HG03558 (cell line): Measurements from ENCODE around the gene CARS1.
"Not testable (repeated sequence)": the region's sequence is repeated elsewhere in the genome, so short reads cannot be mapped to it uniquely, and the experiment has no call there.

Experiments
- ATAC-seq: cut with Tn5 transposase; IDR thresholded peaks from one replicate; pipeline ENCODE4 v1.9.1; 2021; ENCODE audit warnings: moderate number of reproducible peaks; ENCODE audit not compliant: unreplicated experiment; ENCODE audit errors: extremely low read depth

CARS1 gene

DNA sequence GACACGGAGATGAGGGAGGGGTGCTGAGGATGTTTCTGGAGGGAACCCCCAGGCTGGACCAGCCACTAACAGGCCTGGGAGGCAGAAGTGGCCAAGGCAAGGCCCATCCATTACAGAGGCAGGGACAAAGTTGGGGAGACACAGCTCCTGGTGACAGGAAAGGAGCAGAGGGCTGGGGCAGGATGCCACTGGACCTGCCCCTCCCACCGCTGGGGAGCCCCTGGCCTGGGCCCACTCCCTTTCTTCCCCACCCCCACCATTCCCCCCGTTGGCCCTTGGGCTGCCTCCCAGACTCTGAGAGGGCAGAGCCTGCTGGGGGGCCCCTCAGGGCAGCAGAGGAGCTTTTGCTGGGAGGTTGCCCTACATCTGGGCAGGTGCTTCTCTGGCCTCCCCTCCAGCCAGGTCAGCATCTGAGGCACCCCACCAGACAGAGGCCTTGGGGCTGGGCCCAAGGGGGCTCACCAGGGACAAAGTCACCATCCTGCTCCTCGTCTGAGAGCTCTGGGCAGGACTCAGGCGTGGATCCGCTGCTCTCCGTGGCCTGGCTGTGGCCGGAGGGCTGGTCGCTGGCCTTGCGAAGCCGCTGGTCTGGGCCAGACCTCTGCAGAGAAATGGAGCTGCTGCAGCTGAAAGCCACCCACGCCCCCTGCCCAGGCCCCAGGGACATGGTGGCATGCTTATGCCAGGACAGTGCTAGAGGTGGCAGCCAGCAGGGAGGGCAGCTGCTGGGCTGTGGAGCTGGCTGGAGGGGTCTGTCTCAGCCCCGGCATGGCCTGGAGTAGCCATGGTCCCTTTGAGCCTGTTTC lies 33.1 kb upstream of the CARS1 start:
- ATAC-seq: no peak

DNA sequence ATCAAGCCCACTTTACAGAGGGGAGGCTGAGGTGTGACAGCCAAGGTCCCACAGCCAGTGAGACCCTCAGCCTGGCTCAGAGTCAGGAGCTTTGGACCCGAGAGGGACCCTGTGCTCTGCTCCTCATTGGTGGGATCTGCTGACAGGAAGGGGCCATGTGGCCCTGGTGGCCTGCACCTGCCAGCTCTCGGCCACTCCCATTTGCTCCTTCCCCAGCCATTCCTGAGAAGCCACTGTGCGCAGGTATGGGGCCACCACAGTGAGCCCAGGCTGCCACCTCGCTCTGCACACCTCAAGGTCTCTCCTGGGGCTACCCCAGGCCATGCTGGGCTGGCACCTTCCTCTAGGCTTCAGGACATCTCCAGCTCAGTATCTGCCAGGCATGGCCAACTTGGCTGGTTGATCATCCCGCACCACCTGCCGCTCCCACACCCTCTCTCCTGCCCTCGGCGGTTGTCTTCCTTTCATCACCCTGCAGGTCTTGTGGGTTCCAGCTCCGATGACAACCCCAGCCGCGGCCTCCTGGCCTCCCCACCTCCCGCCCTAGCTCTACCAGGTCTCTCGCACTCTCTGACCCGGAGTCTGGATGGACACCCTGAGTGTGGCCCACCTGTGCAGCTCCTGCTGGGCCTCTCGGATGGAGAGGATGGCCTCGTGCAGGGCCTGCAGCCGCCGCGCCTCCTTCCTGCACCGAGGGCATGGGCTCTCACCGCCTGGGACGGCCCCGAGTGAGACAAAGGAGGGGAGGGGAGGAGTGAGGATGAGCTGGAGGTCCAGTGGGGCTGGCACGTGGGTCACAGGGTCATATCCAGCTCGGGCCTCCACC lies 32.2 kb upstream of the CARS1 start:
- no peak for ATAC-seq

DNA sequence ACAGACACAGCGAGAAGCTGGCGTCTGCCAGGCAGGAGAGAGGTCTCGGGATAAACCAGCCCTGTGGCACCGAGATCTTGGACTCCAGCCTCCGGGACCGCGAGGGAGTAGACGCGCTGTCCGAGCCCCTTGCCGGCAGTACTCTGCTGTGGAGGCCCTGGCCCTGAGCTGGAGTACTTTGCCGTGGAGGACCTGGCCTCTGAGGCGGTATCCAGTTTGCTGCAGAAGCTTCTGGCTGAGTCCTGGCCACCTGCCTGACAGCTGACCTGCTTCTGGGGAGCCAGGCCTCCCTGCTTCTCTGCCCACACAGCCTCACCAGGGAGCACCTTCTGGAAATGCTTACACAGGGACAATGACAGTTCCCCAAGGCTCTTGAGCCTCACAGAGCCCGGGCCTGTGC lies 31.6 kb upstream of the CARS1 start:
- no peak for ATAC-seq

DNA sequence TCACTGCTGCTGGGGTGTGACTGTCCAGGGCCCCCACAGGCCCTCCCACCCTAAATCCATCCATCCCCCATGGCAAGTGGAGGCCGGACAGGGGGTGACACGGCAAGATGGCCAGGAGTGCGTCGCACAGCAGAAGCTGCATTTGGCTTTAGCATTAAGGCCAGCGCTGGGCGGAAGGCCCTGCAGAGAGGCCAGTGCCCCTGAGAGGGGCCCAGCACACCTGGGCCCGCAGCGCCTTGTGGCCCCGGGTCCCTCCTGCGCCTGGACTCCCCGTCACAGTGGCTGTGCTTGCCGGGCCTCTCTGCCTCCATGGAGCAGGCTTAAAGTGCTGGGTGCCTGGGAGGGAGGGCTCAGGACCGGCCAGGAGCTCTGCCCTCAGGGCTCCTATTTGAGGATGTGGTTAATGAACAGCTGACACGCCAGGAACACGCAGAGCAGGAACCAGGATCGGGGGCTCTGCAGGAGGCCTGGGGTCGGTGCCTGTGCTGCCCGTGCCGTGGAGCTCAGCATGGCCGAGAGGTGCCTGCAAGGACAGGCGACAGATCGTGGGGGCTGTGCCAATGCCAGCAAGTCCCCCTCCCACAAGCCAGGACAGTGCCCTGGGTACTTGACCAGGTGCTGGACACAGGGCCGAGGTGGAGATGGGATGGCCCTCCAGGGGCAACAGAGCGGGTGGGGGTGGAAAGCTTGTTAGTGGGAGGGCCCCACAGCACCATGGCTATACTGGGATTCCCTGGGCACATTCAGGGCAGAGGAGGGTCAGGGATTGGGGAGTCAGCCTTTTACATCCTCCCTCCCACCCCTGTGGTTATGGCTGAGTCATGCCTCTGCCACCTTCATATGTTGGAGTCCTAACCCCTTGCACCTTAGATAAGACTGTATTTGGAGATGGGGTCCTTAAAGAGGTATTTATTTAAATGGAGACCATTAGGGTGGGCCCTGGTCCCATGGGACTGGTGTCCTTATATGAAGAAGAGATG lies 30.9 kb upstream of the CARS1 start:
- ATAC-seq: no peak

DNA sequence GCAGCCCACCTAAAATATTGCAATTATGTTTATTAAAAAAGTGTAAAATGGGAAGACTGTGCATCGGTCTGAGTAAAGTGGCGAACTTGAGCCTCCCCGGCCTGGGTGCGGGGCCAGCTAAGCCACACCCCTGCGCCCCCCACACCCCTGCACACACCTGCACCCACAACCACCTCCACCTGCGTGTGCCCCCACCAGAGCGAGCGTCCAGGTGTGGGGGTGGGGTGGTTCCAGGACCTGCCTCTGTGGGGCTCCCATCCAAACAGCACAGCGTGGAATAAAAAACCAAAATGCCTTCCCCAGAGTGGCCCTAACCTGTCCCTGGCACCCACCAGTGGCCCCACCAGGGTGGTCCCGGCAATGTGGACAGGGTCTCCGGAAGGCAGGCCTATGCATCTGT lies 30.1 kb upstream of the CARS1 start:
- no peak for ATAC-seq

DNA sequence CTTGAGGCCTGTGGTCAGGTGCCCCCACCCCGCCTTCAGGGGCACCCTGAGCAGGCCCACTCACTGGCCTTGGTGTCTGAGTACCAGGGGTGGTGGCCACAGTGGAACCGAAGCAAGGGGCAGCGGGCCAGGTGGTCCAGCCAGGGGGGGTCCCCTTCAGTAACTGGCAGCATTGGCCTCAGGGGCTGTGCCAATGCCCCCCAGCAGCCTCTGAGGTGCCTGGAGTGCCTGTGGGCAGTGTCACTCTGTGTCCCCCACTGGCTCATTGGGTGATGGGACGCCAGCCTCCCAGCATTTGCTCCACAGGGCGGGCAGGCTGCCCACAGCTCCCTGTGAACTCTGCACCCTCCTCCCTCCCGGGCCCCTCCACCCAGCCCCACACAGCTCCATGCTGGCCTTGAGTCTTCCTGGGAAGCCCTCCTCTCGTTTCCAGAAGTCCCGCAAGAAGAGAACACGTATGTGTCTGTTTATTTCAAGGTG lies 29.5 kb upstream of the CARS1 start:
- no peak for ATAC-seq

DNA sequence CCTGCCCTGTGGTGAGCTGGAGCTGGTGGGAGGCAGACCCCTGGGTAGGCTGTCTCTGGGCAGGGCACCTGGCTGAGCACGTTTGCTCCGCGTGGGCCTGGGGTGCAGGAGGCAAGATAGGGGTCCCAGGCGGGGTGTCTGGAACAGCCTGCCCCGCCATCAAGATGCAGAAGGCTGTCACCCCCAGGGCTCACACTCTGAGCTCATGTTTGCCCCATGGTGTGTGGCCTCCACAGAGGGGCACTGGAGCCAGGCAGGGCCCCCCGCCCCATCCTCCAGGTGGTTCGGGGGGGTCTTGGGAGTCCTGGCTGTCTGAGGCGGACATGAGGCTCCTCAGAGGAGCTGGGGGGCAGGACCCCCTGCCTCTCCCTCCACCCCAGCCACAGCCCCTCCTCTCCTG lies 28.9 kb upstream of the CARS1 start:
- no peak for ATAC-seq

DNA sequence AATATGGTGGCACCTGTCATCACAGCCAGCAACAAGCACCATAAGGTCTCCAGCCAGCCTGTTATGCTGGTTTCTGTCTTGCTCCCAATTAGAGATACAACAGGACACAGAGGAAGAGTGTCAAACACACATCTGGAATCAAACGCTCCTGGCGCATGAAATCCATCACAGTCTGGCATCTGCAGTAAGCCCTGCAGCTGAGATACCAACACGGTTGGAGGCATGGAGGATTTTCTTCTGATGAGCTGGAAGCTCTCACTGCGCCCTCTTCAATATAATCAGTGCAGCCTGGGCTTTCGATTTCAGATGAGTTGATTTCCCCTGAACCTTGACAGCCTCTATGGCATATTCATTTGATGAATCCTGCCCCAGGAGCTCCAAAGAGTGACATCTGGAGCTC lies 27.8 kb upstream of the CARS1 start:
- no peak for ATAC-seq

DNA sequence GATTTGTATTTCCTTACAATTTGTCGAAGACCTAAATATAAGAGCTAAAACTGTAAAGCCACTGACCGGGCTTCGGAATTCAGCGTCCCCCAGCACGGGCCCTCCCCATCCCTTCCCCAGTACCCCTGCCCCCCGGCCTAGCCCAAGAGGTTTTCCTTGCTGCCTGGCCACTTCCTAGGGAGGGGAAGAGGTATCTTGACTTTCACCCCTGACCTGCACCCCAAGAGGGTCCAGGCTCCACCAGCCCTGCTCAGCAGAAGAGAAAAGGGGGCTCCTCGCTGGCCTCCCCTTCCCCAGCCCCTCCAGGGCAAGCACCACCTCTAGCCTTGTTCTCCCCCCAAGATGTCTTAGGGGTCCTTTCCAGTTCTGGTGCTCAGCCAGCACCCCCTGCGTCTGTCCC lies 26.1 kb upstream of the CARS1 start:
- ATAC-seq: no peak

DNA sequence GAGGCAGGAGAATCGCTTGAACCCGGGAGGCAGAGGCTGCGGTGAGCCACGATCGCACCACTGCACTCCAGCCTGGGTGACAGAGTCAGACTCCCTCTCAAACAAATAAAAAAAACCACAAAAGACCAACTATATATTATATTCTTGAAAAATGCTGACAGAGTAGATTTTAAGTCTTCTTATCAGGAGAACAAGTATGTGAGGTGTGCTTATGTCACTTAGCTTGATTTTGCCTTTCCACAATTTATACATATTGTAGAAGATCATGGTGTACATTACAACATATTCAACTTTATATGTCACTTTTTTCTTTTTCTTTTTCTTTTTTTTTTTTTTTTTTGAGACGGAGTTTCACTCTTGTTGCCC lies 24.1 kb upstream of the CARS1 start:
- ATAC-seq: no peak

DNA sequence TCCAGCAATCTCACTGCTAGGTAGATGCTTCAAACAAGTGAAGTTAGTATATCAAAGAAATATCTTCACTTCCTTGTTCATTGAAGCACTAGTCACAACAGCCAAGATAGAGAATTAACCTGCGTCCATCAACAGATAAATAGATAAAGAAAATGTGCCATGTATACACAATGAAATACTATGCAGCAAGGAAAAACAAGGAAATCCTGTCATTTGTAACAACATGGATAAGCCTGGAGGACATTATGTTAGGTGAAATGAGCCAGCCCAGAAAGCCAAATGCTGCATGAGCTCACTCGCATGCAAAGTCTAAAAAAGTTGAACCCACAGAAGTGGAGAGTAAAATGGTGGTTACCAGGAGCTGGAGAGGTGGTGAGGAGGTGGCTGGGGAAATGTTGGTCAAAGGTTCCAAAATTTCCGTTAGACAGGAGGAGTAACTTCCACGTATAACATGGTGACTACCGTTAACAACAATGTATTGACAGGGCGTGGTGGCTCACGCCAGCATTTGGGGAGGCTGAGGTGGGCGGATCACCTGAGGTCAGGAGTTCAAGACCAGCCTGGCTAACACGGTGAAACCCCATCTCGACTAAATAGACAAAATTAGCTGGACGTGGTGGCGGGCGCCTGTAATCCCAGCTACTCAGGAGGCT lies 23.6 kb upstream of the CARS1 start:
- no peak for ATAC-seq

DNA sequence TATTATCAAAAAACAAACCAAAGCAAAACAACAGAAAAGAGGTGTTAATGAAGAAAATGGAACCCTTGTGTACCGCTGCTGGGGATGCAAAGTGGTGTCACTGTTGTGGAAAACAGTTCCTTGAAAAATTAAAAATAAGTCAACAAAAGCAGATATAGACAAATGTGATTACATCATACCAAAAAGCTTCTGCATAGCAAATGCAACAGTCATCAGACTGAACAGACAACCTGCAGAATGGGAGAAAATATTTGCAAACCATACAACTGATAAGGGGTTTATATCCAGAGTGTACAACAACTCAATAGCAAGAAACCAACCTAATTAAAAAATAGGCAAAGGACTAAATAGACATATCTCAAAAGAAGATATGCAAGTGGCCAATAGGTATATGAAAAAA lies 22.9 kb upstream of the CARS1 start:
- no peak for ATAC-seq

DNA sequence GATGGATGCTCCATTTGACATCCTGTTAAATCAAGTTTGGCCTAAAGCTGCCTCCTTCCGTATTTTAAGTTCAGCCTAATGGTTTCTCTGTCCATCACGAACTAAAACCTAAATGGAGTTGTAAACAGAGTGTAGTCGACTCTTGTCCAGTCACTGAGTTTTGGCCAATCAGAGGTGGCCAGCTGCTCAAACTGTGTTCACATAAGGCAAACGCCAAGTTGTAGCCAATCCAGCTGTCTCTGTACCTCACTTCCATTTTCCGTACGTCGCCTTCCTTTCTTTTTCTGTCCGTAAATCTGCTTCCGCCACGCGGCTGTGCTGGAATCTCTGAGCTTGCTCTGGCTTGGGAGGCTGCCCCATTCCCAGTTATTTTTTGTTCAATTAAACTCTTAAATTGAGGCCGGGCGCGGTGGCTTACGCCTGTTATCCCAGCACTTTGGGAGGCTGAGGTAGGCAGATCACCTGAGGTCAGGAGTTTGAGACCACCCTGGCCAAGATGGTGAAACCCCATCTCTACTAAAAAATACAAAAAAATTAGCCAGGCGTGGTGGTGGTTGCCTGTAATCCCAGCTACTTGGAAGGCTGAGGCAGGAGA lies 20.7 kb upstream of the CARS1 start:
- no peak for ATAC-seq

DNA sequence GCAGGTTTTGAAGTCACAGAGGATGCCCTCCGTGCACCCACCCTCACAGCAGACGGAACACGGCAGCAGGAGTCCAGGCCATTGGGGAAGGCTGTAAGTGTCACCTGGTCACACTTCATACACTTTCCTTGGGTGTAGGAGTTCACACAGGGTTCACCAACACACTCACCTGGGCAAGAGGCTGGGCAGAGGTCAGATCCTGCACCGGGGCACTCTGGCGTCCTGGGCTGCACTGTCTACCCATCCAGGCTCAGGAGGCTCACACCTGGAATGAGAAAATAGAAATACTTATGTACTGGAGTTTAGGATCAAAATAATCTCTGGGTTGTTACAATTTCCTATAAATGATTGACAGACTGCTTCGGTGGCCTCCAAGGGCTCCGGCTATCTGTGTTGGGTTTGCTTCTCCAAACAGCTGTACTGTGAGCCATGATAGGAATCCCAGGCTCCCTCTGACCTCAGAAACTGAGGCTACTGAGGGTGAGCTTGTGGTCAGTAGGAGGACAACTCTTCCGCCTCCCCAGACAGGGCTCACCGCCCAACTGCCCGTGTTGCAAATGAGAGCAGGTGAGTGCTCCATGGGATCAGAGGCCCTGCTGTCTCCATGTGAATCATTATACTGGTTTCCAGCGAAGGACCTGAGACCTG lies 20.1 kb upstream of the CARS1 start:
- ATAC-seq: no peak

DNA sequence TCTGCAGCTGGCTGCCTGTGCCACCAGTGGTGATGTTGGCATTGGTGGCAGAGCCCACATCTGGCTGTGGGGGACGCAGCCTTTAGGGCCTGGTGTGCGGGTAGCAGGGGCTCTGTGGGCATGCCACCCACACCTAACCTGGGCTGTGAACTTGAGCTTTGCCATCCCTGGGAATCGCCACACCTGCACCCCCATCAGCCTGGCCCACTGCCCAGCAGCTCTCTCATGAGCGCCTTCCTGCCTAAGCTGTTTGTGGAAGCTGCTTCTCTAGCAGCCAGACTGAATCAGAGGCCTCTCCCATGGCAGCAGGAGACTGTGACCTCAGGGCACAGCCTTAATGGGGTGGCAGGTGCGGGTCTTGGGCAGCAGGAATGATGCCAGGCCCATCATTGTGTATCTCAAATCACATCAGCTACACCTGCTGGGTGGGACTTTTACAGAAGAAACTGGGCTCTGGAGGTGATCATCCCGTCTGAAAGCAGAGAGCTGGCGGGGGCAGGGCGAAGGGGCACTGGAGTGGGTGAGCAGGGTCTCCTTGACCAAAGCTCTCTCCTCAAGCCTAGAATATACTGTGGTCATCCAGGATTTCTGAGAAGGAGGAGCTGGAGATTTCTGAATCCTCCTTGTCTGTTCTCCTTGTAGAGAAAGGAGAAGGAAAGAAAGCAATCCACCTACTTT lies 17.8 kb upstream of the CARS1 start:
- no peak for ATAC-seq

DNA sequence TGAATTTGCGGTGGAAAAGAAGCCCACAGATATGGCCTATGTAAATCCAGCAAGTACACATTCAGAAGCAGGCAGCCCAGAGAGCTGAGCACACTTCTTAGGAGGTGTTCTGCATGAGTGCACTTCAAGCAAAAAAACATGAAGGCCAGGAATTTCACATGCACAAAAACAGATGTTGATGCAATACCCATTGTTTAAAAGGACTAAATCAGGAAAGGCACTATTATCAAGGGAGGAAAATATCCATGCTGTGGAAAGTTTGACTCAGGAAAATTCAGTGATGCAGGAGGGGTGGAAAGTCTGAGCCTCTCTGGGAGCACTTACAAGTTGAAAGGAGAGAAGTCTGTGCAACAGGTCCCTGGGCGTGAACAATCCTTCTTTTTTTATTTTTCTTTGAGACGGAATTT lies 15.8 kb upstream of the CARS1 start:
- no peak for ATAC-seq

DNA sequence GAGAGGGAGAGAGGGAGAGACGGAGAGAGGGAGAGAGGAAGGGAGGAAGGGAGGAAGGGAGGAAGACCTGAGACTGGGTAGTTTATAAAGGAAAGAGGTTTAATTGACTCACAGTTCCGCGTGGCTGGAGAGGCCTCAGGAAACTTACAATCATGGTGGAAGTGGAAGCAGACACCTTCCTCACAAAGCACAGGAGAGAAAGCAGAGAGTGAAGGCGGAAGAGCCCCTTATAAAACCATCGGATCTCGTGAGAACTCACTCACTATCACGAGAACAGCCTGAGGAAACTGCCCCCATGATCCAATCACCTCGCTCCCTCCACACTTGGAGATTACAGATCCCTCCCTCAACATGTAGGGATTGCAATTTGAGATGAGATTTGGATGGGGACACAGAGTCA lies 12.2 kb upstream of the CARS1 start:
- no peak for ATAC-seq

DNA sequence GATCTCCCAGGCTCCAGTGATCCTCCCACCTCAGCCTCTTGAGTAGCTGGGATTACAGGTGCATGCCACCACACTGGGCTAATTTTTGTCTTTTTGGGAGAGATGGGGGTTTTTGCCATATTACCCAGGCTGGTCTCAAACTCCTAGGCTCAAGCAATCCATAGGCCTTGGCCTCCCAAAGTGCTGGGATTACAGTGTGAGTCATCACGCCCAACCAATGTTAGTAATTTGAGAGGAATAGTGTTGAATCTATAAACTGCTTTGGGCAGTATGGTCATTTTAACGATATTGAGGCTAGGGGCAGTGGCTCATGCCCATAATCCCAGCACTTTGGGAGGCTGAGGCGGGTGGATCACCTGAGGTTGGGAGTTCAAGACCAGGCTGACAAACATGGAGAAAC lies 9.1 kb upstream of the CARS1 start:
- not testable (repeated sequence) for ATAC-seq

DNA sequence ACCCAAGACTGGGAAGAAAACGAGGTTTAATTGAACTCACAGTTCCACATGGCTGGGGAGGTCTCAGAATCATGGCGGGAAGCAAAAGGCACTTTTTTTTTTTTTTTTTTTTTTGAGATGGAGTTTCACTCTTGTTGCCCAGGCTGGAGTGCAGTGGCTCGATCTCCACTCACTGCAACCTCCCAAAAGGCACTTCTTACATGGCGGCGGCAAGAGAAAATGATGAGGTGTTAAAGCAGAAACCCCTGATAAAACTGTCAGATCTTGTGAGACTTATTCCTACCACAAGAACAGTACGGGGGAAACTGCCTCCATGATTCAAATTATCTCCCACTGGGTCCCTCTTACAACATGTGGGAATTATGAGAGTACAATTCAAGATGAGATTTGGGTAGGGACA lies 7.5 kb upstream of the CARS1 start:
- ATAC-seq: not testable (repeated sequence)
